ENCODE results near the gene SSBP2.

Gene SSBP2

GRCh38 chr5:81783401-81783800, 32.5 kb upstream of the SSBP2 start:
- H3K9ac ChIP-seq (ENCODE audit: low read depth in 1 of 2, low read length in 2 of 2) = no peak overlapping the region
- H3K4me1 ChIP-seq (ENCODE audit: control insufficient read depth in 2 of 2, insufficient read depth in 2 of 2, low read length in 2 of 2) = peaks cover 6 to 15% of the 10 kb centered on the region in 2 donors
- no peaks in the 10 kb centered on the region for H3K36me3 ChIP-seq (ENCODE audit: control insufficient read depth in 2 of 2, insufficient read depth in 2 of 2, low read length in 2 of 2)
- no peaks in the 10 kb centered on the region for H3K27me3 ChIP-seq (ENCODE audit: control insufficient read depth in 2 of 2, insufficient read depth in 2 of 2, low read length in 2 of 2)
- no peaks in the 10 kb centered on the region for H3K9me3 ChIP-seq (ENCODE audit: control insufficient read depth in 2 of 2, low read length in 2 of 2)
- H3K4me3 ChIP-seq (ENCODE audit: low read length in 2 of 2) = no peak overlapping the region
- no peak overlapping the region for H3K27ac ChIP-seq (ENCODE audit: low read depth in 2 of 2, low read length in 2 of 2)

- no peak overlapping the region for H3K27ac ChIP-seq (ENCODE audit: low read depth in 2 of 2, low read length in 2 of 2)
Measured at GRCh38 chr5:81782811-81783210, 31.9 kb upstream of the SSBP2 start.

GRCh38 chr5:81779916-81780266, 29.0 kb upstream of the SSBP2 start:
- no peak overlapping the region for H3K4me3 ChIP-seq (ENCODE audit: low read length in 2 of 2)
- H3K36me3 ChIP-seq (ENCODE audit: control insufficient read depth in 2 of 2, insufficient read depth in 2 of 2, low read length in 2 of 2) = no peaks in the 10 kb centered on the region
- H3K27me3 ChIP-seq (ENCODE audit: control insufficient read depth in 2 of 2, insufficient read depth in 2 of 2, low read length in 2 of 2) = no peaks in the 10 kb centered on the region
- H3K27ac ChIP-seq (ENCODE audit: low read depth in 2 of 2, low read length in 2 of 2) = peak overlapping the region; percentile 59 to 79
- no peak overlapping the region for H3K9ac ChIP-seq (ENCODE audit: low read depth in 1 of 2, low read length in 2 of 2)
- H3K9me3 ChIP-seq (ENCODE audit: control insufficient read depth in 2 of 2, low read length in 2 of 2) = no peaks in the 10 kb centered on the region
- H3K4me1 ChIP-seq (ENCODE audit: control insufficient read depth in 2 of 2, insufficient read depth in 2 of 2, low read length in 2 of 2) = peaks cover 8 to 15% of the 10 kb centered on the region in 2 donors

More at GRCh38 chr5:81782811-81783210, 31.9 kb upstream of the SSBP2 start:
- H3K9ac ChIP-seq (ENCODE audit: low read depth in 1 of 2, low read length in 2 of 2) = no peak overlapping the region
- no peaks in the 10 kb centered on the region for H3K27me3 ChIP-seq (ENCODE audit: control insufficient read depth in 2 of 2, insufficient read depth in 2 of 2, low read length in 2 of 2)
- no peak overlapping the region for H3K4me3 ChIP-seq (ENCODE audit: low read length in 2 of 2)
- H3K9me3 ChIP-seq (ENCODE audit: control insufficient read depth in 2 of 2, low read length in 2 of 2) = no peaks in the 10 kb centered on the region
- peaks cover 8 to 15% of the 10 kb centered on the region in 2 donors for H3K4me1 ChIP-seq (ENCODE audit: control insufficient read depth in 2 of 2, insufficient read depth in 2 of 2, low read length in 2 of 2)
- H3K36me3 ChIP-seq (ENCODE audit: control insufficient read depth in 2 of 2, insufficient read depth in 2 of 2, low read length in 2 of 2) = no peaks in the 10 kb centered on the region

- Histone ChIP-seq H3K9me3 (ENCODE audit: control insufficient read depth in 2 of 2, low read length in 2 of 2) (no peaks in the 10 kb centered on the region), H3K27ac (ENCODE audit: low read depth in 2 of 2, low read length in 2 of 2) (peak overlapping the region; percentile 59 to 79), H3K4me1 (ENCODE audit: control insufficient read depth in 2 of 2, insufficient read depth in 2 of 2, low read length in 2 of 2) (peaks cover 8 to 15% of the 10 kb centered on the region in 2 donors), H3K4me3 (ENCODE audit: low read length in 2 of 2) (peak overlapping the region; percentile 20 to 73), H3K9ac (ENCODE audit: low read depth in 1 of 2, low read length in 2 of 2) (peak overlapping the region; percentile 43 to 60), H3K27me3 (ENCODE audit: control insufficient read depth in 2 of 2, insufficient read depth in 2 of 2, low read length in 2 of 2) (no peaks in the 10 kb centered on the region), H3K36me3 (ENCODE audit: control insufficient read depth in 2 of 2, insufficient read depth in 2 of 2, low read length in 2 of 2) (no peaks in the 10 kb centered on the region)
Measured at GRCh38 chr5:81779125-81779915, 28.4 kb upstream of the SSBP2 start.

- Histone ChIP-seq H3K4me1 (ENCODE audit: control insufficient read depth in 2 of 2, insufficient read depth in 2 of 2, low read length in 2 of 2) (peaks cover 8 to 15% of the 10 kb centered on the region in 2 donors), H3K27ac (ENCODE audit: low read depth in 2 of 2, low read length in 2 of 2) (peak overlapping the region; percentile 59 to 79), H3K9ac (ENCODE audit: low read depth in 1 of 2, low read length in 2 of 2) (peak overlapping the region; percentile 43 to 60), H3K9me3 (ENCODE audit: control insufficient read depth in 2 of 2, low read length in 2 of 2) (no peaks in the 10 kb centered on the region), H3K27me3 (ENCODE audit: control insufficient read depth in 2 of 2, insufficient read depth in 2 of 2, low read length in 2 of 2) (no peaks in the 10 kb centered on the region), H3K36me3 (ENCODE audit: control insufficient read depth in 2 of 2, insufficient read depth in 2 of 2, low read length in 2 of 2) (no peaks in the 10 kb centered on the region), H3K4me3 (ENCODE audit: low read length in 2 of 2) (peak overlapping the region; percentile 20 to 73)
Measured at GRCh38 chr5:81778642-81779041, 27.7 kb upstream of the SSBP2 start.

GRCh38 chr5:81776258-81776657, 25.4 kb upstream of the SSBP2 start:
- Histone ChIP-seq H3K27ac (ENCODE audit: low read depth in 2 of 2, low read length in 2 of 2) (no peak overlapping the region), H3K4me3 (ENCODE audit: low read length in 2 of 2) (peak overlapping the region in 1 of 2 donors; percentile 38), H3K4me1 (ENCODE audit: control insufficient read depth in 2 of 2, insufficient read depth in 2 of 2, low read length in 2 of 2) (peaks cover 8 to 15% of the 10 kb centered on the region in 2 donors), H3K36me3 (ENCODE audit: control insufficient read depth in 2 of 2, insufficient read depth in 2 of 2, low read length in 2 of 2) (no peaks in the 10 kb centered on the region), H3K9me3 (ENCODE audit: control insufficient read depth in 2 of 2, low read length in 2 of 2) (no peaks in the 10 kb centered on the region), H3K27me3 (ENCODE audit: control insufficient read depth in 2 of 2, insufficient read depth in 2 of 2, low read length in 2 of 2) (no peaks in the 10 kb centered on the region), H3K9ac (ENCODE audit: low read depth in 1 of 2, low read length in 2 of 2) (no peak overlapping the region)

- no peaks in the 10 kb centered on the region for H3K36me3 ChIP-seq (ENCODE audit: control insufficient read depth in 2 of 2, insufficient read depth in 2 of 2, low read length in 2 of 2)
- H3K4me3 ChIP-seq (ENCODE audit: low read length in 2 of 2) = no peak overlapping the region
- H3K9ac ChIP-seq (ENCODE audit: low read depth in 1 of 2, low read length in 2 of 2) = no peak overlapping the region
- H3K4me1 ChIP-seq (ENCODE audit: control insufficient read depth in 2 of 2, insufficient read depth in 2 of 2, low read length in 2 of 2) = peaks cover 6 to 9% of the 10 kb centered on the region in 2 donors
- H3K9me3 ChIP-seq (ENCODE audit: control insufficient read depth in 2 of 2, low read length in 2 of 2) = no peaks in the 10 kb centered on the region
- no peaks in the 10 kb centered on the region for H3K27me3 ChIP-seq (ENCODE audit: control insufficient read depth in 2 of 2, insufficient read depth in 2 of 2, low read length in 2 of 2)
- H3K27ac ChIP-seq (ENCODE audit: low read depth in 2 of 2, low read length in 2 of 2) = no peak overlapping the region
Measured at GRCh38 chr5:81774374-81774773, 23.5 kb upstream of the SSBP2 start.

GRCh38 chr5:81773574-81773973, 22.7 kb upstream of the SSBP2 start:
- H3K9ac ChIP-seq (ENCODE audit: low read depth in 1 of 2, low read length in 2 of 2) = no peak overlapping the region
- H3K4me1 ChIP-seq (ENCODE audit: control insufficient read depth in 2 of 2, insufficient read depth in 2 of 2, low read length in 2 of 2) = peaks cover 3 to 5% of the 10 kb centered on the region in 2 donors
- H3K36me3 ChIP-seq (ENCODE audit: control insufficient read depth in 2 of 2, insufficient read depth in 2 of 2, low read length in 2 of 2) = no peaks in the 10 kb centered on the region
- no peak overlapping the region for H3K4me3 ChIP-seq (ENCODE audit: low read length in 2 of 2)
- no peaks in the 10 kb centered on the region for H3K27me3 ChIP-seq (ENCODE audit: control insufficient read depth in 2 of 2, insufficient read depth in 2 of 2, low read length in 2 of 2)
- H3K9me3 ChIP-seq (ENCODE audit: control insufficient read depth in 2 of 2, low read length in 2 of 2) = no peaks in the 10 kb centered on the region
- H3K27ac ChIP-seq (ENCODE audit: low read depth in 2 of 2, low read length in 2 of 2) = no peak overlapping the region

GRCh38 chr5:81773161-81773560, 22.3 kb upstream of the SSBP2 start:
- Histone ChIP-seq H3K4me3 (ENCODE audit: low read length in 2 of 2) (no peak overlapping the region), H3K9ac (ENCODE audit: low read depth in 1 of 2, low read length in 2 of 2) (no peak overlapping the region), H3K36me3 (ENCODE audit: control insufficient read depth in 2 of 2, insufficient read depth in 2 of 2, low read length in 2 of 2) (no peaks in the 10 kb centered on the region), H3K4me1 (ENCODE audit: control insufficient read depth in 2 of 2, insufficient read depth in 2 of 2, low read length in 2 of 2) (peaks cover under 1 to 2% of the 10 kb centered on the region in 2 donors), H3K9me3 (ENCODE audit: control insufficient read depth in 2 of 2, low read length in 2 of 2) (no peaks in the 10 kb centered on the region), H3K27me3 (ENCODE audit: control insufficient read depth in 2 of 2, insufficient read depth in 2 of 2, low read length in 2 of 2) (no peaks in the 10 kb centered on the region), H3K27ac (ENCODE audit: low read depth in 2 of 2, low read length in 2 of 2) (no peak overlapping the region)

GRCh38 chr5:81772488-81772887, 21.6 kb upstream of the SSBP2 start:
- Histone ChIP-seq H3K27ac (ENCODE audit: low read depth in 2 of 2, low read length in 2 of 2) (no peak overlapping the region), H3K4me1 (ENCODE audit: control insufficient read depth in 2 of 2, insufficient read depth in 2 of 2, low read length in 2 of 2) (peaks cover 0 to 2% of the 10 kb centered on the region in 2 donors), H3K4me3 (ENCODE audit: low read length in 2 of 2) (no peak overlapping the region), H3K9me3 (ENCODE audit: control insufficient read depth in 2 of 2, low read length in 2 of 2) (no peaks in the 10 kb centered on the region), H3K9ac (ENCODE audit: low read depth in 1 of 2, low read length in 2 of 2) (no peak overlapping the region), H3K36me3 (ENCODE audit: control insufficient read depth in 2 of 2, insufficient read depth in 2 of 2, low read length in 2 of 2) (no peaks in the 10 kb centered on the region), H3K27me3 (ENCODE audit: control insufficient read depth in 2 of 2, insufficient read depth in 2 of 2, low read length in 2 of 2) (no peaks in the 10 kb centered on the region)
